Transverse colon (tissue), 4 donors: Measurements from ENCODE around the gene TNFSF9.

Experiments used
- CTCF ChIP-seq, 5 experiments: fragments of 200-600 bp in 3 of 5; fragments of 450-650 bp in 2 of 5; sonication (generic) in 3 of 5; IDR thresholded peaks; 1 replicate in 2 of 5; 2 replicates in 3 of 5; pipeline ENCODE4 v1.5.1; 2016 to 2017; ENCODE audit warnings: antibody characterized with exemption in 5 of 5, inconsistent platforms in 3 of 5, mild to moderate bottlenecking in 2 of 5, moderate library complexity in 1 of 5
- POLR2A ChIP-seq: fragments of 450-650 bp; IDR thresholded peaks from one replicate; pipeline ENCODE4 v1.6.1; 2016; ENCODE audit warnings: antibody characterized with exemption, mild to moderate bottlenecking, moderate library complexity
- POLR2AphosphoS5 ChIP-seq, 3 donors: sonication (generic); formaldehyde crosslinking; IDR thresholded peaks; one replicate each; pipeline ENCODE4 v1.6.1; 2016; ENCODE audit warnings: antibody characterized with exemption in 3 of 3

DNA sequence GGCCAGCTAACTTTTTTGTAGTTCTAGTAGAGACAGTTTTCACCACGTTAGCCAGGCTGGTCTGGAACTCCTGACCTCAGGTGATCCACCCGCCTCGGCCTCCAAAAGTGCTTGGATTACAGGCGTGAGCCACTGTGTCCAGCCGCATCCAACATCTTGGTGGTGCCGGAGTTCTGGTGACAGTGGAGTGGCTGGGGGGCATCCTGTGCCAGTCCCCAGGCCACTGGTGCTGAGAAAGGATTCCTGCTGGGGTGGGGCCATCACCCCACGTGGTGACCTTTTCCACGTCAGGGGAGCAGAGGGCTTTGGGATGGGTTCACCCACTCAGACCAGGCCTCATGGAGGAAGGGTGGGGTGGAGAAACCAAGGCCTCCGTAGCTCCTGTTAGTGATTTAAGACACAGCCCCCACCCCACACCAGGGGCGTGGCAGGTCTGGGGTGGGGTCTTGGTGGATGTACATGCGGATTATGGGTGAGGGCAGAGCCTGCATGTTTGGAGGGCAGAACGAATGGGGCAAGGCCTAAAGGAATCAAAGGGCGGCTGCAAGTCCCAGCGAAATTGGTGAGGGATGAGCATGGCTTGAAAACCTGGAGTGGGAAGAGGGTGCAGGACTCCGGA lies 15.8 kb upstream of the TNFSF9 start:
- no peak for TF ChIP-seq CTCF (IDR thresholded peaks at IDR 0.05)
- TF ChIP-seq POLR2A, result no peak
- TF ChIP-seq POLR2AphosphoS5 (IDR thresholded peaks at IDR 0.05), result no peak
